HL-60/S4 treated with phorbol 12-myristate 13-acetate at 8.2 ng/mL for 4 days and 3 days (cell line): ENCODE results near the gene KCNJ10.

Source experiments
- in situ Hi-C: fragments of 300-500 bp; cut with MboI; formaldehyde crosslinking; loops from 2 replicates; pipeline ENCODE4 v1.15.0; 2022; ENCODE audit warnings: low sequenced_read_pairs

Gene KCNJ10

GRCh38 chr1:160084771-160085321 is 14.9 kb upstream of the KCNJ10 start:
- in situ Hi-C loops: no loop called here

- in situ Hi-C loops: no loop called here
These were observed 14.2 kb upstream of the KCNJ10 start for GRCh38 chr1:160083968-160084770.

DNA sequence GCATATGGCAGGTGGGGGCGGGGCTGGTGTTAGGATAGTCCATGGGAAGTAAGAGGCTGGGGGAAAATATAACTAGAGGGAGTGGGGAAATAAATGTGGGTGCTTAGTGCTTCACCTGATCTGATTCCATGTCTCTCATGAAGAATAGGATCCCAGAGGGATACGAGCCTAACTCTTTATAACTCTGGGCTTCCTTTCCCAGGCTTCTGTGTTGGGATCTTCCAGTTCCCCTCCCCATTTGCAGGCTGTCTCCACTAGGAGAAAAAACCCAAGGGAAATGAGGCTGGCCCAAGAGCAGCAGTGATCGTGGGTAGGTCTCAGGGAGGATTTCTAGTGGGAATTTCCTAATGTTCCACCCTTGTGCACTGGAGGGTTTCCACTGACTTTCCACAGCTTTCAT is 13.0 kb upstream of the KCNJ10 start:
- in situ Hi-C loops: no loop called here

DNA sequence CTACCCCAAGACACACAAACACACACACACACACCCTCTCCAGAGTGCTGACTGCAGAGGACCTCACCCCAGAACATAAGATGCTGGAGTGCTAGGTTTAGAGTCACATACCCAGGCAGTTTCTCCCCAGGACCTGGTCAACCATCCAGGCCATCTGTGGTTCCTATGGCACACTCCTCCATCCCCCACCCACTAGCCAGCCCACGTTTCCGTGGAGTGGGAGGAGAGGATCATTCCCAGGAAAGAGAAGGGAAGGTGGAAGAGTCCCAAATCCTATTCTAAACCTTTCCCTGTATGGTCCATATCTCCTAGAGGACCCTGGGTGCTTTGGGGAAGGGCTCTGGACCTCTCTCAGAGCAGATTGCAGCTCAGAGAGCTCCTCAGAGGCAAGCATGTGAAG is 12.5 kb upstream of the KCNJ10 start:
- in situ Hi-C loops: no loop called here

- in situ Hi-C loops: no loop called here
These were observed 11.4 kb upstream of the KCNJ10 start, which contains the start of gene KCNJ9 for GRCh38 chr1:160081261-160081936. TSS of gene KCNJ9 (plus strand) at chr1:160081538. CDS start at chr1:160084031, 2,493 bp downstream.

DNA sequence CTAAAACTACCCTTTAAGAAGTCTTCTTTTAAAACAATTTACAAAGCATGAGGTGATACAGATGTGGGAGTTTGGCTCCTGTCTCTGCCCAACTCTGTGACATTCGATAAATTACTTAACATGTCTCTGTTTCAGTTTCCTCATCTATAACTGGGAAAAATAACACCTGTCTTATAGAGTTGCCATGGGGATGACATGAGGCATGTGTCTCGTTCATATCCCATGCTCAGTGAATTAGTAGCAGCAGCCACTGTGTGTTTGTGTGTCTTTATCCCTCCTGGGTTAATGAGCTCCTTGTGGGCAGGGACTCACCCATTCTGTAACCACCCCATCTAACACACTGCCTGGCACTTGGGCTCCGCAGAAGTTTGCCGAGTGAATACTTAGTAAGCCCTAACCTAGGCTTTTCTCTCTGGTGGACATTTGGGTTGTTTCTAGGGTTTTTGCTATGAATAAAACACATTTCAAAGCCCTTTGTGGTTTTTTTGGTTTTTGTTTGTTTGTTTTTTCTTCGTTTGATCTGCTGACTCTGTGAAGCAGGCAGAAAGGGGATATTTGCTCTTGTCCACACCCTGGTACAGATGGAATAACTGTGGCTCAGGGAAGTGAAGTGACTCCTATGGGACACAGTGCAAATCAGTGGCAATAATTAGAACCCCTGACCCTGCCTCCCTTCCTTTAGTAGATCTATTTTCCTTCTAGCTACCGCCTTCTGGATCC is 10.6 kb upstream of the KCNJ10 start:
- in situ Hi-C loops: no loop called here

DNA sequence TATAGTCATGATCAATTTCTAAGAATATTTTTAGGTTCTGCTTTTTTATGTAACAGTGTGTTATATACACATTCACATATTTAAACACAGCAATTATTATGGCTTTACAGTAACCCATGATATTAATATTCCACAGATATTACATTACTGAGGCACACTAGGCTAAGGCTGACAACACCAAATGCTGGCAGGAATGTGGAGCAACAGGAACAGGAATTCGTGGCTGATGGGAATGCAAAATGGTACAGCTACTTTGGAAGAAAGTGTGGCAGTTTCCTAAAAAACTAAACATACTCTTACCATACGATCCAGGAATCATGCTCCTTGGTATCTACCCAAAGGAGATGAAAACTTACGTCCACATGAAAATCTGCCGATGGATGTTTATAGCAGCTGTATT is 9.5 kb upstream of the KCNJ10 start:
- in situ Hi-C loops: no loop called here

GRCh38 chr1:160078512-160079195 is 8.7 kb upstream of the KCNJ10 start:
- in situ Hi-C loops: no loop called here

- in situ Hi-C loops: no loop called here
These were observed 7.5 kb upstream of the KCNJ10 start for GRCh38 chr1:160077486-160077885.

DNA sequence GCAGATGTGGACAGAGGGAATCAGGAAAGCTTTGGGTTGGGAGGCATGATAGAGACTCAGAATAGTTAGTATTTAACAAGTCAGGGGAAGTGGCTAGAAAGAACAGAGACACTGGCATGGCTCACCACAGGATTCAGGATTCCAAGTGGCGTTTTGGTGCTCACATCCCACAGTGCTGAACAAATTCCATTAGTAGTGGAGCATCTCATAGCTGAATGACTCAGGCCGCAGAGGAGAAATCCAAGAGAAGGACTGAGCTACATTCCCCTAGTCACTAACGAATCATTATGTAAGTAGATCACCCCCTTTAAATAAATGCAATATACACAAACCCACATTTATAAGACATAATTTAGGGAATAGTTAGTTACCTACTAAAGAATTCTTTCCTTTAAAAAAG is 6.3 kb upstream of the KCNJ10 start:
- in situ Hi-C loops: no loop called here

DNA sequence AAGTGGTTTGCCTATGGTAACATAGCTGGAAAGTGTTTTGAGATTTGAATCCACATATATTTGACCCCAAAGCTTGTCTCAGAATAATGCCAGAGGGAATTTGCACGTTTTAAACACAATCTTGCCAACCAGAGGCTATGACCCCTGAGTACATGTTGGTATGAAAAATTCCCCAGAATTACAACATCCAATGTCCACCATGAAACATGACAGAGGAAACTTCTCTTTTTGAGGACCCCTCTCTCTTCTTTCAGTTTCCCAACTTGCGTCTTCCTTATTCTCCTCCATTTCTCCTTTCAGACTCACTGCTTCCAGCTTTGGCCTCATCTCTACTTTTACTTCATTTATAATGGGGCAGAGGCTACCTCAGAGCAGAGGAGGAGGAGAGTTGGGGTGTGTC is 5.9 kb upstream of the KCNJ10 start:
- in situ Hi-C loops: no loop called here

DNA sequence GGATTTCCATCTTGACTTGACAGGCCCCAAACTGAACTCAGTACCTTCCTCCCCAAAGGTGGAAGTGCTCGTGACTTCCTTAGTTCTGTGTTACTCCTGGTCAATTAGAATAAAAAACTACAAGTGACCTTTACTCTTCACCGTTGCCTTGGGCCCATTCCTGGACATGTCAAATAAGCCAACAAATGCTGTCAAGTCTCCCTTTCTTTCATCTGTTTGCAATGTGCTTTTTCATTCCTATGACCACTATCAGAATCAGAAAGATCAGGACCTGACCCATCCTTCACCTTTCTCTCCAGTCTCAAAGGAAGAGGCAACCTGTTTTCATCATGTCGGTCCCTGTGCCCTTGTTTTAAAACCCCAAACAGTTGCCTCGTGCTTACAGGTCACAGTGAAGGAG is 4.9 kb upstream of the KCNJ10 start:
- in situ Hi-C loops: no loop called here

DNA sequence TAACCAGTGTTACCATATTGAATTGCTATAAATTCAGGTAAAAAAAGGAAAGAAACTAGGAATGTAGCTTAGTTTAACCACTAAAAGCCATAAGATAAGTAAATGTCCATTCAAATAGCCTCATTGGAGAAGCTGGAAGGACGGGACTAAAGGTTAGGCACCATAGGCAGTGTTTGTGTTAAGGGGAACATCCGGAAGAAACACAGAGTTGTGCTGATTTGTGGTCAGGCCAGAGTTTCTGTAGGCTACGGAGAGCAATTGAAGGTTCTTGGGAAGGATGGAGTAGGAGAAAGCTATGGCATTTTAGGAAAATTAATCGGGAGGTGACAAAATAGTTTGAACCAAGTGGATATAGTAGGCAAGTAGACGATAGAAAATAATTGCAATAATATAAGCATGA is 1.3 kb upstream of the KCNJ10 start:
- in situ Hi-C loops: no loop called here

- in situ Hi-C loops: no loop called here
These were observed 543 bp upstream of the KCNJ10 start for GRCh38 chr1:160070243-160071163.

DNA sequence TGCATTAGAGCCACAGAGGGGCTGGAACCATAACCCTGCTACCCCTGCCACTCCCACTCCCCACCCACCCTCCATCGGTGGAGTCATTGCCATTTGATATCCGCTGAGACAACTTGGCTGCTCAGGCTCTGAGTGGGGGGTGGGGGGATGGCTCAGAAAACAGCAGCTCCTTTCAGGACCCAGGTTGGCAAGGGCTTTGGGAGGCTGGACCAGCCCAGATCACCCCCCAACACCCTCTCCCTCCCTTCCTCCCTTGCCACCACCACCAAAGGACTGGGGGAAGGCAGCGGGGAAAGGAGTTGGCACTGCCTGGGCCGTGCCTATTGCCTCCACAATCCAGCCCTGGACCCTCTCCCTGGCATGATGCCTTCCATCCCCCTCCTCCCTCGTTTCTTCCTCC is 1.7 kb downstream of the KCNJ10 start:
- in situ Hi-C loops: no loop called here

DNA sequence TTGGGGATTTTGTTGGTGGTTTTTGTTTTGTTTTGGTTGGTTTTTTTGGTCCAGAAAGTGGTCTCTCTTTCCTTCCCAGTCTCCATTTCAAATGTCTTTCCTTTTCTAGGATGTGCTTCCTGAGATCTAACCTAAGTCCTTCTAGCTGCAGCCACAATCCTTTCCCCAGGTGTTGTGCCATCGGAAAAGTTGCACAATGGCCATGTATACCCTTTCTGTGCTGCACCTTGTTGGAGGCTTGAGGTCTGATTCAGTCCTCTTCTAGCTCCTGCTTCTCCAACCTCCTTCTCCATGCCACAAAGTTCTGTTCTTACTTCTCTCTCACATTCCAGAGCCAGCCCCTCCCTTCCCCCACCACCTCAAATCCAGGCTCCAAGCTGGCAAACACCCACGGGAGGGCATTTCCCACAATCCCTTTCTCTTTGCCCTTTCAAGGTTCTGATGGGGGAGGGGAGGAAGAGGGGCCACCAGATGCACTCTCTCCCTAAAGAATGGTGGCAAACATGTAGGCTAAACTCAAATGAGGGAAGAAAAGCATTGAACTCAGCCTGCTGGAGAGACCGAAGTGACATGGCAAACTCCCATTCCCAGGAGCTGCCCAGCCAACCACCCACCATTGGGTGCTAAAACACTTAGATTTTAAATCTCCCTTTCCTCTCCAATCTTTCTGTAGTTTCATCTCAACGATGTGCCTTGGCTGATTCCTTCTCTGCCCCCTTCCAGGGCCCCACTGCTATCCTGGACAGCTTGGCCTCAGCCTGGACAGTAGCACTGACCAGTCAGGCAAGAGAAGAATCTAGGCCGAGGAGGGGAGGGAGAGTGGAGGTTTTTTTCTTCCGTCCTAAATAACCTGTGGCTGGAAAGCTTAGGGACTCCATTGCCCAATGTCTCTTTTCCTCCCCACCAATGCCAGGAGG is 2.9 kb downstream of the KCNJ10 start:
- in situ Hi-C loops: no loop called here

GRCh38 chr1:160064746-160065145 is 5.2 kb downstream of the KCNJ10 start:
- in situ Hi-C loops: no loop called here

GRCh38 chr1:160064164-160064563 is 5.8 kb downstream of the KCNJ10 start:
- in situ Hi-C loops: no loop called here

DNA sequence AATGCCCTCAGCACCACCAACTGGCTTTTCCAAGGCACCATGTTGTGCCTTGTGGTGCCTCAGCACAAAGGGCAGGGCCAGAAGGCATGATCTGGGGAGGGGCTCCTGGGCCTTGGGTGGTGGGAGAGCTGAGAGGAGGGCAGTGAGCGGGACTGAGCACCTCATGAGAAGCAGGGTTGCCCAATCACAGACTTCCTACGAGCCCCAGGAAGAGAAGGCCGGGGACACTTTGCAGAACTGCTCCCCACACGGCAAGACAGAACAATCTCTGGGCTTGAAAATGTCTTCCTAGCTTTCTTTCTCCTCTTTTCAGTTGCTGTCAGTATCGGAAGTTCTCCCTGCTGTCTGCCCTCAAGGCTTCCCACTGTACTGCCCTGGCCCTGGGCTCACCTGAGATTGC is 6.8 kb downstream of the KCNJ10 start:
- in situ Hi-C loops: no loop called here
